ENCODE data around the gene RNF20. TPM values are rescaled to one million over a fixed set of nuclear protein-coding genes. Genes with fewer than 3 reads are reported as not detected.
"Not testable (repeated sequence)": the region's sequence is repeated elsewhere in the genome, so short reads cannot be mapped to it uniquely, and the experiment has no call there.

The RNF20 gene
- total RNA-seq, 2 donors from 2014 or later: 24.1 to 36.7 TPM

DNA sequence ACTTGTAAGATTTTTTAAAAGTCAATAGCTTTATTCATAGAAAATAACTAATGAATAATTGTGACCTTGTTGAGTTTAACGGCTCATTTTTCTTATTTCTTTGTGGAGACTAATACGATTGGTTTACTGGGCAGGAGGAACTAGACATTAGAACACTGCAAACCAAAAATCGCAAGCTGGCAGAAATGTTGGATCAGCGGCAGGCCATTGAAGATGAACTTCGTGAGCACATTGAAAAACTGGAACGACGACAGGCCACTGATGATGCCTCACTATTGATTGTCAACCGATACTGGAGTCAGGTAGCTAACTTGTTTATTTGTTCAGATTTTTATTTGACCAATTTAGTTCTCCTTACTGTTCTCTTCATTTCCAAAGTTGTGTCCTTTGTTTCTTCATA lies 6.4 kb downstream of the RNF20 start:
- H3K4me1 ChIP-seq (replicated peaks): peaks cover 2% of the 10 kb centered on the region
- intact Hi-C loops (cut with DNase I): no loop called here
- WGBS: 86% methylated on average over 8 of the region's 8 CpGs
- DNase-seq (ENCODE audit: low spot score): no peak
- H3K4me3 ChIP-seq: no peak overlapping the region
- TF ChIP-seq POLR2AphosphoS5 (IDR thresholded peaks at IDR 0.05) (no peak), POLR2A (IDR thresholded peaks at IDR 0.05) (no peak)
- TF ChIP-seq, protein P1, sequence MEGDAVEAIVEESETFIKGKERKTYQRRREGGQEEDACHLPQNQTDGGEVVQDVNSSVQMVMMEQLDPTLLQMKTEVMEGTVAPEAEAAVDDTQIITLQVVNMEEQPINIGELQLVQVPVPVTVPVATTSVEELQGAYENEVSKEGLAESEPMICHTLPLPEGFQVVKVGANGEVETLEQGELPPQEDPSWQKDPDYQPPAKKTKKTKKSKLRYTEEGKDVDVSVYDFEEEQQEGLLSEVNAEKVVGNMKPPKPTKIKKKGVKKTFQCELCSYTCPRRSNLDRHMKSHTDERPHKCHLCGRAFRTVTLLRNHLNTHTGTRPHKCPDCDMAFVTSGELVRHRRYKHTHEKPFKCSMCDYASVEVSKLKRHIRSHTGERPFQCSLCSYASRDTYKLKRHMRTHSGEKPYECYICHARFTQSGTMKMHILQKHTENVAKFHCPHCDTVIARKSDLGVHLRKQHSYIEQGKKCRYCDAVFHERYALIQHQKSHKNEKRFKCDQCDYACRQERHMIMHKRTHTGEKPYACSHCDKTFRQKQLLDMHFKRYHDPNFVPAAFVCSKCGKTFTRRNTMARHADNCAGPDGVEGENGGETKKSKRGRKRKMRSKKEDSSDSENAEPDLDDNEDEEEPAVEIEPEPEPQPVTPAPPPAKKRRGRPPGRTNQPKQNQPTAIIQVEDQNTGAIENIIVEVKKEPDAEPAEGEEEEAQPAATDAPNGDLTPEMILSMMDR (IDR thresholded peaks at IDR 0.05): no peak
- no peaks in the 10 kb centered on the region for H3K27me3 ChIP-seq (replicated peaks; ENCODE audit: insufficient read depth)
- H3K9me3 ChIP-seq: no peaks in the 10 kb centered on the region
- H3K36me3 ChIP-seq: no peaks in the 10 kb centered on the region
- no peak overlapping the region for H3K27ac ChIP-seq

- peak overlapping the region in 1 of 2 donors; percentile 56 for H3K27ac ChIP-seq
- TF ChIP-seq POLR2A (IDR thresholded peaks at IDR 0.05): no peak
- TF ChIP-seq POLR2AphosphoS5 (IDR thresholded peaks at IDR 0.05): no peak
- TF ChIP-seq, protein P1 (IDR thresholded peaks at IDR 0.05): no peak
- H3K27me3 ChIP-seq (replicated peaks; ENCODE audit: insufficient read depth): no peaks in the 10 kb centered on the region
- H3K9me3 ChIP-seq: no peaks in the 10 kb centered on the region
- no peak overlapping the region for H3K4me3 ChIP-seq
- intact Hi-C loops (cut with DNase I): no loop called here
- peak; percentile 58 for DNase-seq (ENCODE audit: low spot score)
- peaks cover 7 to 12% of the 10 kb centered on the region in 2 donors for H3K36me3 ChIP-seq
- 71% methylated on average over 14 of the region's 14 CpGs for WGBS
- H3K4me1 ChIP-seq (replicated peaks): peaks cover 2% of the 10 kb centered on the region
Observed at GRCh38 chr9:101543098-101543735, 9.6 kb downstream of the RNF20 start.

DNA sequence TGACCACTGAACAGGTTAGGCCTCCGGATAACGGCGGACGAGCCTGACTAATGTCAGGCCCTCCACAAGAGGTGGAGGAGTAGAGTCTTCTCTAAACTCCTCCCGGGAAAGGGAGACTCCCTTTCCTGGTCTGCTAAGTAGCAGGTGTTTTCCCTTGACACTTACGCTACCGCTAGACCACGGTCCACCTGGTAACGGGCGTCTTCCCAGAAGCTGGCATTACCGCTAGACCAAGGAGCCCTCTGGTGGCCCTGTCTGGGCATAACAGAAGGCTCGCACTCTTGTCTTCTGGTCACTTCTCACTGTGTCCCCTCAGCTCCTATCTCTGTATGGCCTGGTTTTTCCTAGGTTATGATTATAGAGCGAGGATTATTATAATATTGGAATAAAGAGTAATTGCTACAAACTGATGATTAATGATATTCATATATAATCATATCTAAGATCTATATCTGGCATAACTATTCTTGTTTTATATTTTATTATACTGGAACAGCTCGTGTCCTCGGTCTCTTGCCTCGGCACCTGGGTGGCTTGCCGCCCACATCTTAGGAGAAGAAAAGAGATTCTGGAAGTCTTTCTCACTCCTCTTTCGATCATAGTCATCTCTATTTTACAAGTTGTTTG lies 15.9 kb downstream of the RNF20 start:
- H3K4me1 ChIP-seq (replicated peaks); H3K4me3 ChIP-seq; H3K9me3 ChIP-seq; H3K27me3 ChIP-seq (replicated peaks; ENCODE audit: insufficient read depth); DNase-seq (ENCODE audit: low spot score); intact Hi-C loops (cut with DNase I); H3K27ac ChIP-seq: not testable (repeated sequence)
- TF ChIP-seq, protein P1 (IDR thresholded peaks at IDR 0.05): peak in 2 of 4 experiments; percentile 27 to 40
- 77% methylated on average over 18 of the region's 18 CpGs for WGBS
- H3K36me3 ChIP-seq: peaks cover 7 to 23% of the 10 kb centered on the region in 2 donors

DNA sequence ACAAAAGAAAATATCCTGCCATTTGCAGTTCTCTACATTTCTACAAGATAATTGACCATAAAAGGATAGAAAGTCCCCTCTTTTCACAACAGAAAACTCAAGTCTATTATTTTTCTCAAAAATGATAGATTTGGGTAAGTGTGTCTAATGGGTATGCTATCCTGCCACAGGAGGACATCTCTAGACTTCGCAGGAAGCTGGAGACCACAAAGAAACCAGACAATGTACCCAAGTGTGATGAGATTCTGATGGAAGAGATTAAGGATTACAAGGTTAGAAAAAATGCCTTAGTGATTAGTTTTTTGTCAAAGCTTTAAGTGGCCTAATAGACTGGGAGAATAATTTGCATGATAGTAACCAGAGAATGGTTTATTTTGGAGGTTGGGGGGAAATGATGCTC lies 28.1 kb downstream of the RNF20 start:
- no peak overlapping the region for H3K4me3 ChIP-seq
- no peaks in the 10 kb centered on the region for H3K9me3 ChIP-seq
- H3K27me3 ChIP-seq (replicated peaks; ENCODE audit: insufficient read depth): no peaks in the 10 kb centered on the region
- H3K27ac ChIP-seq: no peak overlapping the region
- 97% methylated on average over 1 of the region's 1 CpG for WGBS
- no peak for DNase-seq (ENCODE audit: low spot score)
- intact Hi-C loops (cut with DNase I): no loop called here
- peaks cover 0 to 12% of the 10 kb centered on the region in 2 donors for H3K36me3 ChIP-seq
- H3K4me1 ChIP-seq (replicated peaks): no peaks in the 10 kb centered on the region
- TF ChIP-seq, protein P1 (IDR thresholded peaks at IDR 0.05): no peak
- no peak for TF ChIP-seq POLR2AphosphoS5 (IDR thresholded peaks at IDR 0.05)
- TF ChIP-seq POLR2A (IDR thresholded peaks at IDR 0.05): no peak

DNA sequence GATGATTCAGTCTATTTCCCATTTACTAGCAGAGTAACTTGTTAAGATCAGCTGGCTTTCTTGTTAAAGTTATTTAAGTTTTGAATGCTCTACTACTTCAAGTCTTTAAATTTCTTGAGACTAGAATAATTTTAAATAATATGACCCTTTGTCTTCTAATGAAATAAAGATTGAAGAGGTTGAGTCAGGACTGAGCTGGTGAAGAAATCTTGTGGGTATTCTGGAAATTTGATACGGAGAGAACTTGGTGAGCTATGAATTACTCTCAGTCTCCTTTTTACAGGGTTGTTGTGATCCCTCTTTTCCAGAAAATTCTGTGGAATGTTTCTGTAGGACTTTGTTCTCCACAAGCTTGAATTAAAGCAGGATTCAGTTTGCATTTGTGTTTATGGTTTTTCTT lies 29.3 kb downstream of the RNF20 start:
- H3K36me3 ChIP-seq: peaks cover 0 to 12% of the 10 kb centered on the region in 2 donors
- no peaks in the 10 kb centered on the region for H3K9me3 ChIP-seq
- intact Hi-C loops (cut with DNase I): no loop called here
- no peak for TF ChIP-seq POLR2A (IDR thresholded peaks at IDR 0.05)
- TF ChIP-seq POLR2AphosphoS5 (IDR thresholded peaks at IDR 0.05): no peak
- TF ChIP-seq, protein P1 (IDR thresholded peaks at IDR 0.05): no peak
- H3K4me3 ChIP-seq: no peak overlapping the region
- DNase-seq (ENCODE audit: low spot score): no peak
- H3K4me1 ChIP-seq (replicated peaks): no peaks in the 10 kb centered on the region
- no peaks in the 10 kb centered on the region for H3K27me3 ChIP-seq (replicated peaks; ENCODE audit: insufficient read depth)
- no peak overlapping the region for H3K27ac ChIP-seq
- WGBS: 89% methylated on average over 1 of the region's 1 CpG
